Uterus (tissue), 4 donors: ENCODE results near the gene SLC4A4. TPM values are rescaled to one million over a fixed set of nuclear protein-coding genes. Genes with fewer than 3 reads are reported as not detected.

Experiments
- DNase-seq, 2 donors: peaks; one replicate each; pipeline ENCODE4 v3.0.0-alpha.2; 2019 to 2020
- H3K27ac ChIP-seq, 2 donors: fragments of 200-600 bp; sonication (generic); 1 replicate in 1 of 2; 2 replicates in 1 of 2; pipeline ENCODE4 v1.5.1; 2016 to 2018
- H3K27me3 ChIP-seq, 2 donors: fragments of 200-600 bp; sonication (generic); one replicate each; pipeline ENCODE4 v1.5.1; 2018 to 2019; ENCODE audit warnings: control low read depth in 1 of 2
- H3K36me3 ChIP-seq, 2 donors: fragments of 200-600 bp; sonication (generic); one replicate each; pipeline ENCODE4 v1.5.1; 2019; ENCODE audit warnings: control low read depth in 1 of 2
- H3K4me1 ChIP-seq, 2 donors: fragments of 200-600 bp; sonication (generic); one replicate each; pipeline ENCODE4 v1.5.1; 2018 to 2019; ENCODE audit warnings: control low read depth in 1 of 2
- H3K4me3 ChIP-seq, 2 donors: fragments of 200-600 bp; sonication (generic); 1 replicate in 1 of 2; 2 replicates in 1 of 2; pipeline ENCODE4 v1.5.1; 2018 to 2019; ENCODE audit warnings: mild to moderate bottlenecking in 1 of 2
- H3K9me3 ChIP-seq, 2 donors: fragments of 200-600 bp; sonication (generic); one replicate each; pipeline ENCODE4 v1.5.1; 2019; ENCODE audit warnings: control low read depth in 1 of 2
- CTCF ChIP-seq, 4 experiments: fragments of 200-600 bp in 2 of 4; fragments of 450-650 bp in 2 of 4; sonication (generic) in 2 of 4; IDR thresholded peaks; one replicate each; pipeline ENCODE4 v1.5.1; 2016 to 2019; ENCODE audit warnings: antibody characterized with exemption in 4 of 4, mild to moderate bottlenecking in 2 of 4, moderate library complexity in 1 of 4
- POLR2A ChIP-seq, 2 donors: fragments of 450-650 bp; IDR thresholded peaks; one replicate each; pipeline ENCODE4 v1.6.1; 2016; ENCODE audit warnings: antibody characterized with exemption in 2 of 2, mild to moderate bottlenecking in 1 of 2, moderate library complexity in 1 of 2
- intact Hi-C: fragments of 100-400 bp; cut with DNase I; formaldehyde crosslinking; loops from one replicate; pipeline ENCODE4 v1.15.1; 2023; ENCODE audit warnings: low total_unique reads
- total RNA-seq, 4 donors: library from RNA; depleted of rRNA in 3 of 4; stranded (reverse); fragments of >200 nt in 3 of 4; gene quantifications; one replicate each; pipeline versions ENCODE4 v1.1.0 to v1.2.4, GENCODE V29; 2014 to 2023
- donor health status: DM: yes; HTN: yes; CAD: no.

SLC4A4 gene
- total RNA-seq, 4 donors from 2014 or later = 0.29 to 9.0 (median 0.87) TPM

- H3K4me3 ChIP-seq = no peak overlapping the region
- DNase-seq = no peak
- H3K27me3 ChIP-seq = no peaks in the 10 kb centered on the region
- intact Hi-C loops = no loop called here
- no peak overlapping the region for H3K27ac ChIP-seq
- H3K9me3 ChIP-seq = no peaks in the 10 kb centered on the region
- no peak for TF ChIP-seq POLR2A (IDR thresholded peaks at IDR 0.05)
- TF ChIP-seq CTCF (IDR thresholded peaks at IDR 0.05) = no peak
- H3K4me1 ChIP-seq = no peaks in the 10 kb centered on the region
- H3K36me3 ChIP-seq = no peaks in the 10 kb centered on the region
These were observed 263.6 kb downstream of the SLC4A4 start for GRCh38 chr4:71602289-71602900.

GRCh38 chr4:71604785-71605184 lies 266.0 kb downstream of the SLC4A4 start:
- H3K4me3 ChIP-seq = no peak overlapping the region
- no peak overlapping the region for H3K27ac ChIP-seq
- TF ChIP-seq CTCF (IDR thresholded peaks at IDR 0.05) = no peak
- no peak for TF ChIP-seq POLR2A (IDR thresholded peaks at IDR 0.05)
- intact Hi-C loops = no loop called here
- no peaks in the 10 kb centered on the region for H3K4me1 ChIP-seq
- no peaks in the 10 kb centered on the region for H3K27me3 ChIP-seq
- no peak for DNase-seq
- H3K9me3 ChIP-seq = no peaks in the 10 kb centered on the region
- H3K36me3 ChIP-seq = no peaks in the 10 kb centered on the region

GRCh38 chr4:71607109-71607508 lies 268.3 kb downstream of the SLC4A4 start:
- H3K27me3 ChIP-seq = no peaks in the 10 kb centered on the region
- H3K27ac ChIP-seq = no peak overlapping the region
- no peaks in the 10 kb centered on the region for H3K4me1 ChIP-seq
- H3K9me3 ChIP-seq = no peaks in the 10 kb centered on the region
- H3K4me3 ChIP-seq = no peak overlapping the region
- no peaks in the 10 kb centered on the region for H3K36me3 ChIP-seq
- no peak for DNase-seq
- intact Hi-C loops = no loop called here
- TF ChIP-seq POLR2A (IDR thresholded peaks at IDR 0.05) (no peak), CTCF (IDR thresholded peaks at IDR 0.05) (no peak)

- TF ChIP-seq CTCF (IDR thresholded peaks at IDR 0.05) = no peak
- TF ChIP-seq POLR2A (IDR thresholded peaks at IDR 0.05) = no peak
These were observed 269.2 kb downstream of the SLC4A4 start for GRCh38 chr4:71607780-71608677.

GRCh38 chr4:71608678-71609071 lies 269.9 kb downstream of the SLC4A4 start:
- Histone ChIP-seq H3K4me3 (no peak overlapping the region), H3K4me1 (no peaks in the 10 kb centered on the region)
- intact Hi-C loops = no loop called here

More at GRCh38 chr4:71607780-71608677, 269.2 kb downstream of the SLC4A4 start:
- H3K27ac ChIP-seq = no peak overlapping the region
- DNase-seq = no peak
- intact Hi-C loops = no loop called here
- no peaks in the 10 kb centered on the region for H3K4me1 ChIP-seq
- no peak overlapping the region for H3K4me3 ChIP-seq
- H3K27me3 ChIP-seq = no peaks in the 10 kb centered on the region
- H3K36me3 ChIP-seq = no peaks in the 10 kb centered on the region
- H3K9me3 ChIP-seq = no peaks in the 10 kb centered on the region

More at GRCh38 chr4:71608678-71609071, 269.9 kb downstream of the SLC4A4 start:
- no peaks in the 10 kb centered on the region for H3K27me3 ChIP-seq
- H3K27ac ChIP-seq = no peak overlapping the region
- no peak for TF ChIP-seq POLR2A (IDR thresholded peaks at IDR 0.05)
- no peak for TF ChIP-seq CTCF (IDR thresholded peaks at IDR 0.05)
- DNase-seq = no peak
- H3K36me3 ChIP-seq = no peaks in the 10 kb centered on the region
- H3K9me3 ChIP-seq = no peaks in the 10 kb centered on the region
